Activated B cell treated with CpG ODN at 0.5 μM for 24 hours (primary cell): Measurements from ENCODE around the gene MAML3. TPM values are rescaled to one million over a fixed set of nuclear protein-coding genes. Genes with fewer than 3 reads are reported as not detected.

Experiments
- ATAC-seq: fragments of 200-7000 bp; cut with Tn5 transposase; one replicate; pipeline ENCODE4 v1.10.0; 2021; ENCODE audit warnings: low read depth, mild to moderate bottlenecking, moderate library complexity
- CTCF ChIA-PET: fragments of 350-600 bp; sonication (Branson Sonifier 250); formaldehyde crosslinking; loops from one replicate; lab custom pipeline; 2021; ENCODE audit warnings: antibody characterized with exemption; lab: Charles Lee
- POLR2A ChIA-PET: fragments of 350-600 bp; sonication (Branson Sonifier 250); formaldehyde crosslinking; loops from one replicate; lab custom pipeline; 2021; ENCODE audit warnings: antibody characterized with exemption; lab: Charles Lee
- DNase-seq: peaks from one replicate; pipeline ENCODE4 v3.0.0; 2022
- H3K27ac Mint-ChIP-seq: one replicate; pipeline ENCODE4 v1.8.0; 2020; ENCODE audit warnings: mixed read lengths
- H3K27me3 Mint-ChIP-seq: one replicate; pipeline ENCODE4 v1.8.0; 2021; ENCODE audit warnings: mixed read lengths
- H3K36me3 Mint-ChIP-seq: one replicate; pipeline ENCODE4 v1.8.0; 2021; ENCODE audit warnings: low read depth, mixed read lengths
- H3K4me1 Mint-ChIP-seq: one replicate; pipeline ENCODE4 v1.8.0; 2021; ENCODE audit warnings: mixed read lengths
- H3K4me3 Mint-ChIP-seq: one replicate; pipeline ENCODE4 v1.8.0; 2020; ENCODE audit warnings: mild to moderate bottlenecking, mixed read lengths
- H3K9me3 Mint-ChIP-seq: one replicate; pipeline ENCODE4 v1.8.0; 2020; ENCODE audit warnings: mixed read lengths
- CTCF ChIP-seq: fragments of 200-600 bp; IDR thresholded peaks from one replicate; pipeline ENCODE4 v1.8.0; 2022; ENCODE audit warnings: antibody characterized with exemption, mild to moderate bottlenecking
- intact Hi-C: fragments of 100-400 bp; cut with micrococcal nuclease; formaldehyde crosslinking; loops from one replicate; pipeline ENCODE4 v1.15.1; 2024
- total RNA-seq: library from RNA; stranded (reverse); gene quantifications from 2 replicates; pipeline ENCODE4 v1.2.3, GENCODE V29; 2022

Gene MAML3
- total RNA-seq, 1 donor from 2014 or later, result 2.6 TPM

GRCh38 chr4:139938414-139938813 lies 215.6 kb downstream of the MAML3 start:
- Mint-ChIP-seq H3K9me3 (no peaks in the 10 kb centered on the region), H3K4me3 (no peak overlapping the region), H3K27ac (no peak overlapping the region), H3K27me3 (no peaks in the 10 kb centered on the region), H3K4me1 (no peaks in the 10 kb centered on the region), H3K36me3 (no peaks in the 10 kb centered on the region)
- ATAC-seq, result no peak
- POLR2A ChIA-PET, result no interaction called here
- CTCF ChIA-PET, result no interaction called here
- no peak for DNase-seq
- TF ChIP-seq CTCF, result no peak
- intact Hi-C loops, result no loop called here

- DNase-seq (no peak), ATAC-seq (no peak)
- H3K36me3 Mint-ChIP-seq, result no peaks in the 10 kb centered on the region
- no peaks in the 10 kb centered on the region for H3K27me3 Mint-ChIP-seq
- POLR2A ChIA-PET, result interaction anchor here (0.6 kb wide), 1 partner anchor 14 kb away, joined by 3 read pairs; no protein-coding TSS in a partner anchor
- H3K27ac Mint-ChIP-seq, result no peak overlapping the region
- H3K9me3 Mint-ChIP-seq, result no peaks in the 10 kb centered on the region
- no peak for TF ChIP-seq CTCF
- intact Hi-C loops, result no loop called here
- no peaks in the 10 kb centered on the region for H3K4me1 Mint-ChIP-seq
- no peak overlapping the region for H3K4me3 Mint-ChIP-seq
- CTCF ChIA-PET, result no interaction called here
Observed at GRCh38 chr4:139935911-139936310, 218.1 kb downstream of the MAML3 start.

GRCh38 chr4:139934708-139935195 lies 219.2 kb downstream of the MAML3 start:
- Mint-ChIP-seq H3K9me3 (no peaks in the 10 kb centered on the region), H3K27me3 (no peaks in the 10 kb centered on the region), H3K4me3 (no peak overlapping the region), H3K36me3 (no peaks in the 10 kb centered on the region), H3K27ac (no peak overlapping the region), H3K4me1 (no peaks in the 10 kb centered on the region)
- no peak for TF ChIP-seq CTCF
- intact Hi-C loops, result no loop called here
- CTCF ChIA-PET, result no interaction called here
- no peak for ATAC-seq
- POLR2A ChIA-PET, result interaction anchor here (0.7 kb wide), 1 partner anchor 124 kb away, joined by 3 read pairs; no protein-coding TSS in a partner anchor
- DNase-seq, result no peak

- TF ChIP-seq CTCF, result no peak
- H3K27ac Mint-ChIP-seq, result no peak overlapping the region
- ATAC-seq (no peak), DNase-seq (no peak)
- H3K9me3 Mint-ChIP-seq, result no peaks in the 10 kb centered on the region
- intact Hi-C loops, result no loop called here
- no peak overlapping the region for H3K4me3 Mint-ChIP-seq
- CTCF ChIA-PET, result no interaction called here
- H3K4me1 Mint-ChIP-seq, result no peaks in the 10 kb centered on the region
- H3K36me3 Mint-ChIP-seq, result no peaks in the 10 kb centered on the region
- POLR2A ChIA-PET, result no interaction called here
- H3K27me3 Mint-ChIP-seq, result no peaks in the 10 kb centered on the region
Observed at GRCh38 chr4:139934057-139934707, 219.8 kb downstream of the MAML3 start.

- Mint-ChIP-seq H3K4me3 (no peak overlapping the region), H3K9me3 (no peaks in the 10 kb centered on the region), H3K36me3 (no peaks in the 10 kb centered on the region), H3K27me3 (no peaks in the 10 kb centered on the region), H3K4me1 (no peaks in the 10 kb centered on the region), H3K27ac (no peak overlapping the region)
- intact Hi-C loops, result no loop called here
- no peak for DNase-seq
- TF ChIP-seq CTCF, result no peak
- CTCF ChIA-PET, result no interaction called here
- ATAC-seq, result no peak
- POLR2A ChIA-PET, result no interaction called here
Observed at GRCh38 chr4:139933541-139933940, 220.4 kb downstream of the MAML3 start.
